Activated CD8-positive, alpha-beta memory T cell treated with anti-CD3 and anti-CD28 coated beads, Interleukin-2, amount 50 U/mL, for 1 hour (primary cell): ENCODE results near the gene MAP2K1.

Source experiments
- DNase-seq: peaks from one replicate; pipeline ENCODE4 v3.0.0-alpha.2; 2020; ENCODE audit errors: extremely low read depth

MAP2K1 gene

GRCh38 chr15:66503780-66504562, 117.3 kb downstream of the MAP2K1 start:
- no peak for DNase-seq

GRCh38 chr15:66504563-66505429, 118.1 kb downstream of the MAP2K1 start, which contains the start of the genes RPL4 and ZWILCH:
RPL4 (minus strand) TSS chr15:66504855; CDS start chr15:66504790, 65 bp downstream.
ZWILCH (plus strand) TSS chr15:66505326; CDS start chr15:66505339, 13 bp downstream.
- peak; percentile 46 for DNase-seq

GRCh38 chr15:66505430-66505811, 118.7 kb downstream of the MAP2K1 start:
- no peak for DNase-seq

GRCh38 chr15:66505818-66506217, 119.1 kb downstream of the MAP2K1 start:
- no peak for DNase-seq

GRCh38 chr15:66508293-66508883, 121.7 kb downstream of the MAP2K1 start:
- DNase-seq = no peak

- DNase-seq = no peak
These were observed 127.9 kb downstream of the MAP2K1 start for GRCh38 chr15:66514586-66514985.

GRCh38 chr15:66515901-66516322, 129.2 kb downstream of the MAP2K1 start:
- DNase-seq = no peak

- DNase-seq = no peak
These were observed 137.2 kb downstream of the MAP2K1 start for GRCh38 chr15:66523926-66524325.

GRCh38 chr15:66524838-66525237, 138.1 kb downstream of the MAP2K1 start:
- no peak for DNase-seq

GRCh38 chr15:66535056-66535455, 148.3 kb downstream of the MAP2K1 start:
- no peak for DNase-seq
